GM12865 (cell line): ENCODE data around the gene ARFGEF2.
A peak's percentile ranks its signal among the peaks of the same experiment; 100 is the strongest.

ENCODE experiments used
- DNase-seq: peaks from one replicate; pipeline ENCODE4 v3.0.0; 2010; ENCODE audit warnings: low read depth
- H3K4me3 ChIP-seq: 2 replicates; pipeline ENCODE4 v1.5.1; 2011; ENCODE audit warnings: mild to moderate bottlenecking, low read depth, low read length, control low read depth
- TF ChIP-seq, protein P1 (sequence below): IDR thresholded peaks from 2 replicates; pipeline ENCODE4 v1.5.1; 2011; ENCODE audit warnings: low read length, control low read depth, low read depth, inconsistent platforms; ENCODE audit not compliant: insufficient read depth; ENCODE audit errors: missing control alignments

The ARFGEF2 gene

DNA sequence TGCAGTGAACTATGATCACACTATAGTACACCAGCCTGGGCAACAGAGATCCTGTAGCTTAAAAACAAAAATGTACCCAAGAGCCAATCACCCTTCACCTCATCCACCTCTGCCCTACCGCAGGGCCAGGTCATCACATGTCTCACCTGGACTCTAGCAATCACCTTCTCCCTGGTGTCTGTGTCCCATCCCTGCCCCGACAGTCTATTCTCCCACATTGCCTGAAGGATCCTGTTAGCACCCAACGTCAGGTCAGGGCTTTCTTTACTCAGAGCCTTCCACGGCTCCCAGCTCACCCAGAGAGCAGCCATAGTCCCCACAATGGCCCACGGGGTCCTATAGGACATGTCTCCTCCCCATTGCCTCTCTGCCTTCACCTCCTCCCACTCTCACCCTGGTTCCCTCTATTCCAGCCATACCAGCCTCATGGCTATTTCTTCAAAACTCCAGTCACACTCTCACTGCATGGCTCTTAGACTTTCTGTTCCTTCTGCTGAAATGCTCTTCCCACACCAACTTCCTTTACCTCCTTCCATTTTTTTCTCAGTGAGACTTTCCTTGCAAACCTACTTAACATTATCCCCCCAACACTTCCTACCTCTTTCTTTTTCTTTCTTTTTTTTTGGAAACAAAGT, 22.5 kb upstream of the ARFGEF2 start:
- TF ChIP-seq, protein P1, sequence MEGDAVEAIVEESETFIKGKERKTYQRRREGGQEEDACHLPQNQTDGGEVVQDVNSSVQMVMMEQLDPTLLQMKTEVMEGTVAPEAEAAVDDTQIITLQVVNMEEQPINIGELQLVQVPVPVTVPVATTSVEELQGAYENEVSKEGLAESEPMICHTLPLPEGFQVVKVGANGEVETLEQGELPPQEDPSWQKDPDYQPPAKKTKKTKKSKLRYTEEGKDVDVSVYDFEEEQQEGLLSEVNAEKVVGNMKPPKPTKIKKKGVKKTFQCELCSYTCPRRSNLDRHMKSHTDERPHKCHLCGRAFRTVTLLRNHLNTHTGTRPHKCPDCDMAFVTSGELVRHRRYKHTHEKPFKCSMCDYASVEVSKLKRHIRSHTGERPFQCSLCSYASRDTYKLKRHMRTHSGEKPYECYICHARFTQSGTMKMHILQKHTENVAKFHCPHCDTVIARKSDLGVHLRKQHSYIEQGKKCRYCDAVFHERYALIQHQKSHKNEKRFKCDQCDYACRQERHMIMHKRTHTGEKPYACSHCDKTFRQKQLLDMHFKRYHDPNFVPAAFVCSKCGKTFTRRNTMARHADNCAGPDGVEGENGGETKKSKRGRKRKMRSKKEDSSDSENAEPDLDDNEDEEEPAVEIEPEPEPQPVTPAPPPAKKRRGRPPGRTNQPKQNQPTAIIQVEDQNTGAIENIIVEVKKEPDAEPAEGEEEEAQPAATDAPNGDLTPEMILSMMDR = no peak

DNA sequence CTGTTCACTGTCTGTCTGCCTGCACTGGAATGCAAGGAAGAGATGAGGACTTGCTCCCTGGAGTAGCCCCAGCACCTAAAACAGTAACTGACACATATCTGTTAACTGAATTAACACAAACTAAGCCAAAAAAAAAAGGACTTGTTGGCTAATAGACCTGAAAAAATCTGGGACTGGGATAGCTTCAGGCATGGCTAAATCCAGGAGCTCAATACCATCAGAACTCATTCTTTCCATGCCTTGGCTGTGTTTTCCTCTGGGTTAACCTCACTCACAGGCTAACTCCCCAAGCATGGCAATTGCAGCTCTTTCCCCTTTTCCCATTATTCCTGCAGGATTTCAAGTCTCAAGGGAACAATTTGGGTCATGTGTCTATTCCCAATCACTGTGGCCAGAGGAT, 21.6 kb upstream of the ARFGEF2 start:
- TF ChIP-seq, protein P1 = no peak
- H3K4me3 ChIP-seq = no peak overlapping the region
- DNase-seq = no peak

More for the DNA sequence above, 22.5 kb upstream of the ARFGEF2 start:
- DNase-seq = no peak
- H3K4me3 ChIP-seq = no peak overlapping the region

DNA sequence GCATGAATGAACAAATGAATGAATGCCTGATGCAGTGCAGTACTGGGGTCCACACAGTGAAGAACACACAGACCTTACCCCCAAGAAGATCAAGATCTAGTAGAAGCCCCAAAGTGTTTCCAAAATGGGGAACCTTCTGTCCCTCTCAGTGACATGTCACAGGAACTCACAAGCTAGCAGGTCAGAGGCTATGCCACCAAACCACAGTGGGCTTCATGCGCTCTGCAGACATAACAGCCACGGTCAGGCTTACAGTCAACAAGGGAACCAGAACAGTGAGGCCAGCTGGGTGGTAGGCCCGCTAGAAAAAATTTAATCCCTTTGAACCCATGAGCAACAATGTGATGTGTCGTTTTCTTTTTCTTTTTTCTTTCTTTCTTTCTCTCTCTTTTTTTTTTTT, 20.2 kb upstream of the ARFGEF2 start:
- H3K4me3 ChIP-seq = no peak overlapping the region
- TF ChIP-seq, protein P1 = no peak
- no peak for DNase-seq

DNA sequence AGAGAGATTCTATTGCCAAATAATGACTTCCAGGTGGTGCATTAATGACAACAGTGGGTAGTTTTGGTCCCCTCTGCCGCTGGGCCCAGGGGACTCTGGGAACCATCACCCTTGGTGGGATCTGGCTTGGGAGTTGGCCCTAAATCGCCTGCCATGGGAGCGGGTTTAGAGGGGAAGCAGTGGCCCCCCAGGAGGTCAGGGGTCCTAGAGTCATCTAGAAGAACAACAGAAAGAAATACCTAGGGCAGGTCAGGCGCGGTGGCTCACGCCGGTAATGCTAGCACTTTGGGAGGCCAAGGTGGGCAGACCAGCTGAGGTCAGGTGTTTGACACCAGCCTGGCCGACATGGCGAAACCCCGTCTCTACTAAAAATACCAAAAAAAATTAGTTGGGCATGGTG, 17.8 kb upstream of the ARFGEF2 start:
- no peak overlapping the region for H3K4me3 ChIP-seq
- TF ChIP-seq, protein P1 = no peak
- no peak for DNase-seq

DNA sequence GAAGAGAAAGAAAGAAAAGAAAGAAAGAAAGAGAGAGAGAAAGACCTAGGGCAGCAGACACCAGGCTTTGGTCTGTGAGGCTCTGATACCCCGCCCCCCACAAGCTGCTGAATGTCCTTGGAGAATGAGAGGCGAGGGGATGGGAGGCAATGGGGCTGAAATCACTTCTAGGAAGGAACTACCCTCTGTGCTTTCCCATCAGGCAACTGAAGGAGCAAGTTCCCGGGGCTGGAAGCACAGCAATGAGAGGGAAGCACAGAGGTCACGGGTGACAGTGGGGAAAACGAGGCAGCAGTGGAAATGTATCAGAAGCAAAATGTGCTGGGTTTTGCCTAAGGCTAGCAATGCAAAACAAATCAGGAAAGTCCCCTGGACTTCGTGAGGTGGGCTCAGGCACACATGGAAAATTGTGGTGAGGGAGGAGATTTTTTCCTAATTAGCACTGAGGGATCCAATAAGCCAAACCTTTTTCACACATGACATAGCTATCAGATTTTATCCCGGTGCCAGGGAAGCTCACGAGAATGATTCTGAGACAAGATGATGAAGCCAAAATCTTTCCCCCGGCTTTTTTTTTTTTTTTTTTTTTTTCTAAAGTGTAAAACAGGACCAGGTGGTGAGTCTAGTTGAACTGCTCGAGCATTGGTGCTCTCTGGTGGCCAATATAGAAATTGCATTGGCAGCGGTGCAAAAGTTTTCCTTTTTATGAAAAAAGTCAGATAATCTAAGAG, 16.8 kb upstream of the ARFGEF2 start:
- TF ChIP-seq, protein P1 = peak; percentile 69
- 0 out of 2 replicates have a peak overlapping the region, but pooled peaks have one; percentile 11 for H3K4me3 ChIP-seq
- peak; percentile 83 for DNase-seq

DNA sequence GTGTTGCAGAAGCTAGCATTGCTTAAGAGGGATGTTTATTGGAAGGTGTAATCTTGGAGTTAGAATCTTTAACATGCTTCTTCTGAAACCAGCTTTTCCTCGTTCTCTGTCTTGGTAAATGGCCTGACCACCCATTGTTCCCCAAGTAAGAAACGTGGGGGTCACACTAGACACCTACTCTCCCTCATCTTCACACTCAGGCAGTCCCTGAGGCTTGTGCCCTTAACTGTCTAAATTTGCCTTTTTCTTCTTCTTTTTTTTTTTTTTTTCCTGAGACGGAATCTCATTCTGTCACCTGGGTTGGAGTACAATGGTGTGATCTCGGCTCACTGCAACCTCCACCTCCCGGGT, 16.2 kb upstream of the ARFGEF2 start:
- TF ChIP-seq, protein P1 = no peak
- no peak for DNase-seq
- H3K4me3 ChIP-seq = no peak overlapping the region

DNA sequence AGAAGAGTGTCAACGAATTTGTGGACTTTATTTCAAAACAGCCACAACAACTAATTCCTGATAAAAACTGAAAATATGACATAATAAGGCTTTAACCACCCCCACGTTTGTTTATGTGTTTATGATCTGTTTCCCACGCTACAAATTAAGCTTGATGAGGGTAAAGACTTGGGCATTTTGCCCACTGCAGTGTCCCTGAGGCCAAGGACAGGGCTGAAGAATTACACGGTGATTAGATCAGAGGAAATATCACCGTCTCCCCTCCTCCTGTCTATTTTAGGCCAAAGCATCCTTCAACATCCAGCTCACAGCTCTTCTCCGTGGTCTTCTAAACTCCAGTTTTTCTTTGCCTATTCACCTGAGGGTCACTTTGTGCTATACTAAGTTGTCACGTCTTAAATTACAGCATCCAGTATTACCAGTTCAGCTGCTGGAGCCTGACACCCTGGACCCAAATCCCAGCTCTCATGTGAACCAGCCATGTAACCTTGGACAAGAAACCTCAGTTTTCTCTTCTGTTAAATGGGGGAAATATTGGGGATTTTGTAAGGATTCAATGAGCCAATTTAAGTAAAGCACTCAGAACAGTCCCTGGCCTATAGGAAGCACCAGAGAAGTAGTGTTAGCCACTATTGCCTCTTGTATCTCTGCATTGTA, 15.2 kb upstream of the ARFGEF2 start:
- TF ChIP-seq, protein P1 = no peak
- DNase-seq = no peak
- H3K4me3 ChIP-seq = no peak overlapping the region
